Naive B cell (primary cell): ENCODE data around the gene PITPNC1. TPM values are rescaled to one million over a fixed set of nuclear protein-coding genes. Genes with fewer than 3 reads are reported as not detected.
"Not testable (repeated sequence)": the region's sequence is repeated elsewhere in the genome, so short reads cannot be mapped to it uniquely, and the experiment has no call there.

Experiments
- ATAC-seq, 2 donors: fragments of 150-1000 bp; cut with Tn5 transposase; 2 replicates each; pipeline ENCODE4 v1.10.0; 2021; ENCODE audit warnings: low read depth in 2 of 2, mild to moderate bottlenecking in 2 of 2, moderate library complexity in 2 of 2
- DNase-seq: peaks from one replicate; pipeline ENCODE4 v3.0.0; 2022
- H3K27ac Mint-ChIP-seq, 6 donors: one replicate each; pipeline ENCODE4 v1.8.0; 2020 to 2022; ENCODE audit warnings: mild to moderate bottlenecking in 6 of 6, mixed read lengths in 6 of 6, moderate library complexity in 5 of 6, inconsistent platforms in 2 of 6
- H3K27me3 Mint-ChIP-seq, 3 donors: one replicate each; pipeline ENCODE4 v1.8.0; 2021 to 2022; ENCODE audit warnings: mixed read lengths in 3 of 3, mild to moderate bottlenecking in 1 of 3
- H3K36me3 Mint-ChIP-seq, 2 donors: one replicate each; pipeline ENCODE4 v1.8.0; 2020 to 2022; ENCODE audit warnings: mixed read lengths in 2 of 2, inconsistent platforms in 1 of 2, mild to moderate bottlenecking in 1 of 2
- H3K4me1 Mint-ChIP-seq, 3 donors: one replicate each; pipeline ENCODE4 v1.8.0; 2020 to 2022; ENCODE audit warnings: mixed read lengths in 3 of 3, inconsistent platforms in 1 of 3, mild to moderate bottlenecking in 1 of 3, moderate library complexity in 1 of 3
- H3K4me3 Mint-ChIP-seq, 8 donors: one replicate each; pipeline ENCODE4 v1.8.0; 2020 to 2022; ENCODE audit warnings: mild to moderate bottlenecking in 8 of 8, mixed read lengths in 8 of 8, moderate library complexity in 8 of 8, inconsistent platforms in 2 of 8
- H3K9me3 Mint-ChIP-seq, 7 donors: one replicate each; pipeline ENCODE4 v1.8.0; 2020 to 2022; ENCODE audit warnings: mixed read lengths in 7 of 7, mild to moderate bottlenecking in 5 of 7, inconsistent platforms in 2 of 7, moderate library complexity in 1 of 7
- polyA plus RNA-seq, 6 donors: library from polyadenylated mRNA; unstranded; fragments of 300-500 nt; fragmentation: Illumina TruSeq; gene quantifications; one replicate each; pipeline ENCODE4 v1.2.3, GENCODE V29; 2021; ENCODE audit warnings: low read depth in 6 of 6

PITPNC1 gene
- polyA plus RNA-seq, 6 donors from 2014 or later: 7.2 to 14.5 (median 12.3) TPM

- H3K27ac Mint-ChIP-seq: no peak overlapping the region
- peaks cover 4 to 6% of the 10 kb centered on the region in 2 donors for H3K36me3 Mint-ChIP-seq
Measured at GRCh38 chr17:67485666-67486065, 108.6 kb downstream of the PITPNC1 start.

DNA sequence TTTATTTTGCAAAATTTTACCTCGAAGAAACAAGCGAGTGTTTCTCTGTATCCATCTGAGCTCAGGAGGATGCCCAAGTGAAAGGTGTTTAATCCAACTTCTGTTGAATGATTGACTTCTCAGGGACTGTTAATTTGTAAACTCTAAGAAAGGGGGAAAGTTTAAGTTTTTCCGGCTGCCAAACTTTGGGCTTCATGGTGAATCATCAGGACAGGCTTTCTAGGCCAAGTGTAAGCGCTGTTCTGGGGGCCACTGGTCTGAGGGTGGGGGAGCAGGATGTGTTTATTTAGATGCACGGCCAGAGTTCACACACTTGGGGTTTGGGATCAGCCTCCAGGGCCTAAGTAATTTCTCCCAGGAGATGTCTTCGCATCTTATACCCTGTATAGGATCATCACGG, 110.4 kb downstream of the PITPNC1 start:
- Mint-ChIP-seq H3K4me1 (peaks cover 0 to 11% (median 5%) of the 10 kb centered on the region in 3 donors), H3K27ac (peak overlapping the region in 2 of 6 donors; percentile 24 to 59), H3K27me3 (no peaks in the 10 kb centered on the region), H3K4me3 (no peak overlapping the region), H3K36me3 (peaks cover 3 to 6% of the 10 kb centered on the region in 2 donors), H3K9me3 (peaks cover 0 to 2% (median 0%) of the 10 kb centered on the region in 7 donors)
- ATAC-seq (no peak), DNase-seq (no peak)

More at GRCh38 chr17:67485666-67486065, 108.6 kb downstream of the PITPNC1 start:
- DNase-seq: no peak
- Mint-ChIP-seq H3K27me3 (no peaks in the 10 kb centered on the region), H3K4me1 (peaks cover 0 to 11% (median 5%) of the 10 kb centered on the region in 3 donors), H3K4me3 (no peak overlapping the region), H3K9me3 (peaks cover 0 to 2% (median 0%) of the 10 kb centered on the region in 7 donors)
- ATAC-seq: no peak

DNA sequence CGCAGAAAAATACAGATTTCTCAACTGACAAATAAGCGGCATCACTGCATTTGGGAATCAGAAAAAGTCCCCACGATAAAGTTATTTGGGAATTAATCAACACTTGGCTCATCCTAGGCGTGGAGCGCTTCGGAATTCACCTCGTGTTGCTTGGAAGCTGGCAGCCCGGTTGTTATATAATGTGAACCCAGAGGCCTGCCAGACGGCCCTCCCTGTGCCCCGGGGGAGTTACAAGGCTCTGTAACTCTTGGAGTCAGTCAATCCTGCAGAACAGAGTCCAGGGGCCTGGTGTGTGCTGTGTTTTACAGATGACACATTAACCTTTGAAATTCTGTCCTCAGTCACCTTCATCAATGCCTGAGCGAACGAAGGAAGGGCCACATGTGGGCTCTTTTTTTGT, 111.1 kb downstream of the PITPNC1 start:
- ATAC-seq: no peak

GRCh38 chr17:67488768-67489167, 111.7 kb downstream of the PITPNC1 start:
- H3K9me3 Mint-ChIP-seq: peaks cover 0 to 2% (median 0%) of the 10 kb centered on the region in 7 donors
- H3K36me3 Mint-ChIP-seq: peaks cover 0 to 6% of the 10 kb centered on the region in 2 donors
- DNase-seq (no peak), ATAC-seq (no peak)
- H3K27me3 Mint-ChIP-seq: no peaks in the 10 kb centered on the region
- peaks cover 0 to 11% (median 5%) of the 10 kb centered on the region in 3 donors for H3K4me1 Mint-ChIP-seq
- no peak overlapping the region for H3K4me3 Mint-ChIP-seq
- H3K27ac Mint-ChIP-seq: no peak overlapping the region

More for the DNA sequence above, 111.1 kb downstream of the PITPNC1 start:
- no peak for DNase-seq
- peaks cover 0 to 2% (median 0%) of the 10 kb centered on the region in 7 donors for H3K9me3 Mint-ChIP-seq
- no peak overlapping the region for H3K27ac Mint-ChIP-seq
- H3K27me3 Mint-ChIP-seq: no peaks in the 10 kb centered on the region
- H3K36me3 Mint-ChIP-seq: peaks cover 0 to 6% of the 10 kb centered on the region in 2 donors
- H3K4me1 Mint-ChIP-seq: peaks cover 0 to 11% (median 5%) of the 10 kb centered on the region in 3 donors
- no peak overlapping the region for H3K4me3 Mint-ChIP-seq

GRCh38 chr17:67489273-67489672, 112.2 kb downstream of the PITPNC1 start:
- no peak overlapping the region for H3K4me3 Mint-ChIP-seq
- peaks cover 0 to 11% (median 5%) of the 10 kb centered on the region in 3 donors for H3K4me1 Mint-ChIP-seq
- peak overlapping the region in 1 of 6 donors; percentile 73 for H3K27ac Mint-ChIP-seq

GRCh38 chr17:67490471-67490870, 113.4 kb downstream of the PITPNC1 start:
- Mint-ChIP-seq H3K4me1 (peaks cover 0 to 11% (median 5%) of the 10 kb centered on the region in 3 donors), H3K9me3 (peaks cover 0 to 2% (median 0%) of the 10 kb centered on the region in 7 donors), H3K36me3 (peaks cover 0 to 6% of the 10 kb centered on the region in 2 donors), H3K4me3 (no peak overlapping the region), H3K27me3 (no peaks in the 10 kb centered on the region), H3K27ac (no peak overlapping the region)
- ATAC-seq: no peak
- no peak for DNase-seq

More at GRCh38 chr17:67489273-67489672, 112.2 kb downstream of the PITPNC1 start:
- DNase-seq (no peak), ATAC-seq (no peak)
- Mint-ChIP-seq H3K27me3 (no peaks in the 10 kb centered on the region), H3K9me3 (peaks cover 0 to 2% (median 0%) of the 10 kb centered on the region in 7 donors), H3K36me3 (peaks cover 0 to 6% of the 10 kb centered on the region in 2 donors)

GRCh38 chr17:67491009-67491680, 114.1 kb downstream of the PITPNC1 start:
- no peak for ATAC-seq
- peaks cover 0 to 6% of the 10 kb centered on the region in 2 donors for H3K36me3 Mint-ChIP-seq

GRCh38 chr17:67491681-67492024, 114.6 kb downstream of the PITPNC1 start:
- Mint-ChIP-seq H3K9me3 (peaks cover 0 to 4% (median 2%) of the 10 kb centered on the region in 7 donors), H3K4me3 (no peak overlapping the region), H3K27ac (no peak overlapping the region), H3K4me1 (peaks cover 0 to 9% (median 0%) of the 10 kb centered on the region in 3 donors), H3K36me3 (peaks cover 0 to 6% of the 10 kb centered on the region in 2 donors), H3K27me3 (no peaks in the 10 kb centered on the region)
- DNase-seq (no peak), ATAC-seq (no peak)

More at GRCh38 chr17:67491009-67491680, 114.1 kb downstream of the PITPNC1 start:
- peaks cover 0 to 11% (median 5%) of the 10 kb centered on the region in 3 donors for H3K4me1 Mint-ChIP-seq
- no peak overlapping the region for H3K27ac Mint-ChIP-seq
- no peak for DNase-seq
- no peaks in the 10 kb centered on the region for H3K27me3 Mint-ChIP-seq
- H3K9me3 Mint-ChIP-seq: peaks cover 0 to 4% (median 1%) of the 10 kb centered on the region in 7 donors
- no peak overlapping the region for H3K4me3 Mint-ChIP-seq

GRCh38 chr17:67492251-67492740, 115.2 kb downstream of the PITPNC1 start:
- no peak for DNase-seq
- H3K4me3 Mint-ChIP-seq: no peak overlapping the region
- H3K27me3 Mint-ChIP-seq: no peaks in the 10 kb centered on the region
- H3K36me3 Mint-ChIP-seq: peaks cover 0 to 6% of the 10 kb centered on the region in 2 donors
- H3K9me3 Mint-ChIP-seq: peaks cover 0 to 4% (median 2%) of the 10 kb centered on the region in 7 donors
- no peak for ATAC-seq
- peaks cover 0 to 6% (median 0%) of the 10 kb centered on the region in 3 donors for H3K4me1 Mint-ChIP-seq
- peak overlapping the region in 1 of 6 donors; percentile 13 for H3K27ac Mint-ChIP-seq

GRCh38 chr17:67492824-67493517, 115.9 kb downstream of the PITPNC1 start:
- ATAC-seq (no peak), DNase-seq (no peak)
- peaks cover 0 to 3% (median 2%) of the 10 kb centered on the region in 7 donors for H3K9me3 Mint-ChIP-seq
- peak overlapping the region in 1 of 6 donors; percentile 13 for H3K27ac Mint-ChIP-seq
- no peaks in the 10 kb centered on the region for H3K4me1 Mint-ChIP-seq
- no peak overlapping the region for H3K4me3 Mint-ChIP-seq
- peaks cover 0 to 6% of the 10 kb centered on the region in 2 donors for H3K36me3 Mint-ChIP-seq
- no peaks in the 10 kb centered on the region for H3K27me3 Mint-ChIP-seq

- H3K4me3 Mint-ChIP-seq: no peak overlapping the region
Measured at GRCh38 chr17:67493812-67494211, 116.7 kb downstream of the PITPNC1 start.

GRCh38 chr17:67495534-67495933, 118.5 kb downstream of the PITPNC1 start:
- H3K4me1 Mint-ChIP-seq, H3K4me3 Mint-ChIP-seq, H3K36me3 Mint-ChIP-seq, H3K27me3 Mint-ChIP-seq, DNase-seq, H3K27ac Mint-ChIP-seq, H3K9me3 Mint-ChIP-seq, ATAC-seq: not testable (repeated sequence)

More at GRCh38 chr17:67493812-67494211, 116.7 kb downstream of the PITPNC1 start:
- Mint-ChIP-seq H3K4me1 (no peaks in the 10 kb centered on the region), H3K27me3 (no peaks in the 10 kb centered on the region), H3K27ac (peak overlapping the region in 1 of 6 donors; percentile 37), H3K36me3 (peaks cover 0 to 6% of the 10 kb centered on the region in 2 donors), H3K9me3 (peaks cover 0 to 3% (median 2%) of the 10 kb centered on the region in 7 donors)
- ATAC-seq (no peak), DNase-seq (no peak)

- peaks cover 0 to 3% (median 2%) of the 10 kb centered on the region in 7 donors for H3K9me3 Mint-ChIP-seq
- H3K4me3 Mint-ChIP-seq: no peak overlapping the region
- H3K27ac Mint-ChIP-seq: no peak overlapping the region
- DNase-seq (no peak), ATAC-seq (no peak)
- no peaks in the 10 kb centered on the region for H3K27me3 Mint-ChIP-seq
- no peaks in the 10 kb centered on the region for H3K4me1 Mint-ChIP-seq
- H3K36me3 Mint-ChIP-seq: no peaks in the 10 kb centered on the region
Measured at GRCh38 chr17:67496286-67496685, 119.2 kb downstream of the PITPNC1 start.
